HEK293T (cell line): ENCODE measurements around the gene ARHGEF19.
"Not testable (repeated sequence)": the region's sequence is repeated elsewhere in the genome, so short reads cannot be mapped to it uniquely, and the experiment has no call there.

Source experiments
- CTCF ChIA-PET: fragments of 350-600 bp; formaldehyde crosslinking; extraction: SDS; loops from one replicate; lab custom pipeline; 2021; ENCODE audit warnings: antibody characterized with exemption, inconsistent platforms; lab: Yijun Ruan, JAX
- POLR2A ChIA-PET: fragments of 350-600 bp; formaldehyde crosslinking; extraction: SDS; loops from one replicate; lab custom pipeline; 2020; ENCODE audit warnings: antibody characterized with exemption, inconsistent platforms; lab: Yijun Ruan, JAX
- DNase-seq: peaks from one replicate; pipeline ENCODE4 v3.0.0; 2012; ENCODE audit warnings: mixed read lengths; ENCODE audit errors: extremely low spot score
- ARNT ChIP-seq: fragments of 450-650 bp; IDR thresholded peaks from 2 replicates; pipeline ENCODE4 v1.6.1; 2017; ENCODE audit warnings: mild to moderate bottlenecking
- BHLHE40 ChIP-seq: fragments of 450-650 bp; IDR thresholded peaks from 2 replicates; pipeline ENCODE4 v1.6.1; 2016; ENCODE audit warnings: mild to moderate bottlenecking, moderate library complexity, borderline replicate concordance
- CTBP1 ChIP-seq: fragments of 450-650 bp; IDR thresholded peaks from 2 replicates; pipeline ENCODE4 v1.6.1; 2016; ENCODE audit warnings: borderline replicate concordance
- ELF4 ChIP-seq: fragments of 450-650 bp; IDR thresholded peaks from 2 replicates; pipeline ENCODE4 v1.6.1; 2017; ENCODE audit warnings: antibody characterized with exemption
- FOXA1 ChIP-seq: fragments of 450-650 bp; IDR thresholded peaks from 2 replicates; pipeline ENCODE4 v1.6.1; 2016; ENCODE audit warnings: mild to moderate bottlenecking
- FOXK2 ChIP-seq: fragments of 450-650 bp; IDR thresholded peaks from 2 replicates; pipeline ENCODE4 v1.6.1; 2016; ENCODE audit warnings: mild to moderate bottlenecking
- FOXM1 ChIP-seq: fragments of 450-650 bp; IDR thresholded peaks from 2 replicates; pipeline ENCODE4 v1.6.1; 2017; ENCODE audit warnings: mild to moderate bottlenecking, borderline replicate concordance
- HDGF ChIP-seq: fragments of 450-650 bp; IDR thresholded peaks from 2 replicates; pipeline ENCODE4 v1.6.1; 2017; ENCODE audit warnings: antibody characterized with exemption, borderline replicate concordance
- L3MBTL2 ChIP-seq: fragments of 450-650 bp; conservative IDR thresholded peaks from 2 replicates; pipeline ENCODE4 v1.6.1; 2016; ENCODE audit warnings: mild to moderate bottlenecking
- LEF1 ChIP-seq: fragments of 450-650 bp; IDR thresholded peaks from 2 replicates; pipeline ENCODE4 v1.6.1; 2017; ENCODE audit warnings: mild to moderate bottlenecking, borderline replicate concordance
- NFRKB ChIP-seq: fragments of 450-650 bp; IDR thresholded peaks from 2 replicates; pipeline ENCODE4 v1.6.1; 2016; ENCODE audit warnings: mild to moderate bottlenecking, moderate library complexity
- SP1 ChIP-seq: fragments of 450-650 bp; IDR thresholded peaks from 2 replicates; pipeline ENCODE4 v1.6.1; 2017
- SUZ12 ChIP-seq: fragments of 450-650 bp; IDR thresholded peaks from 2 replicates; pipeline ENCODE4 v1.6.1; 2016; ENCODE audit warnings: mild to moderate bottlenecking
- TARDBP ChIP-seq: fragments of 450-650 bp; IDR thresholded peaks from 2 replicates; pipeline ENCODE4 v1.6.1; 2016
- ZNF384 ChIP-seq: fragments of 450-650 bp; IDR thresholded peaks from 2 replicates; pipeline ENCODE4 v1.6.1; 2016
- TF ChIP-seq, protein P1 (sequence below): fragments of 450-650 bp; IDR thresholded peaks from 2 replicates; pipeline ENCODE4 v1.6.1; 2016

The ARHGEF19 gene

DNA sequence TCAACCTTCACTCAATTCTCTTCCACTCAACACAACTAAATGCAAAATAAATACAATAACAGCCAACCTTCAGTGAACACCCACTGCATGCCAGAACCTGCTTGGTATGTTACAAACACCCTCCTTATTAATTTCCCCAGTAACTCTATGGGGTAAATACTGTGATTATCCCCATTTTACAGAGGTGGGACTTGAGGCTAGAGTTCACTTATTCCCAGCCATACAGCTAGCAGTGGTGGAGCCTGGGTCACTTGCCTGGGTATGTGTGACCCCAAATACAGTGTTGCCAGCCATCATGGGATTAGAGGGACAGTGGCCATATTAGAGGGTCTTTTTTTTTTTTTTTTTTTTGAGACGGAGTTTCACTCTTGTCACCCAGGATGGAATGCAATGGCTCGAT, 22.9 kb upstream of the ARHGEF19 start:
- no peak for TF ChIP-seq FOXM1
- TF ChIP-seq BHLHE40: no peak
- TF ChIP-seq NFRKB: no peak
- no peak for TF ChIP-seq ARNT
- POLR2A ChIA-PET: no interaction called here
- no peak for DNase-seq
- CTCF ChIA-PET: no interaction called here

- no peak for TF ChIP-seq FOXM1
- TF ChIP-seq ZNF384: no peak
- no peak for TF ChIP-seq CTBP1
- no peak for TF ChIP-seq ELF4
- POLR2A ChIA-PET: no interaction called here
- CTCF ChIA-PET: no interaction called here
- DNase-seq: no peak
Measured at GRCh38 chr1:16233431-16233830, 21.0 kb upstream of the ARHGEF19 start.

DNA sequence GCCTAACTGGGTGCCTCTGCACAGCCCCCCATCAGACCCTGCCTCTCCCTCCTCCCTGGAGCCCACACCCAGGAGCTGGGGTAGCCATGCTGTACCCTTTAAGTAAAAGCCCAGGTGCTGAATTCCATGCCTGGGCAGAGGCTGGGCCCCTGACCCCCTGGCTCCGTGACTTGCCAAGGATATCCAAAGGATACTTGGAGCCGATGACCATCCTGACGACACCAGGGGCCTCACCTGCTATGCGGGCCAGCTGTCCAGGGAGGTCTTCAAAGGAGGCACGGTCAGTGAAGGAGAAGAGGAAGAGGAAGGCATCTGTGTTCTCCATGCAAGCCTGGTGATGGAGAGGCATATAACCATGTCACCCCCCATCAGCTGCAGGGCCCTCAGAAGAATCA, 19.9 kb upstream of the ARHGEF19 start:
- DNase-seq: no peak
- ChIA-PET POLR2A (no interaction called here), CTCF (no interaction called here)
- TF ChIP-seq FOXA1: no peak

DNA sequence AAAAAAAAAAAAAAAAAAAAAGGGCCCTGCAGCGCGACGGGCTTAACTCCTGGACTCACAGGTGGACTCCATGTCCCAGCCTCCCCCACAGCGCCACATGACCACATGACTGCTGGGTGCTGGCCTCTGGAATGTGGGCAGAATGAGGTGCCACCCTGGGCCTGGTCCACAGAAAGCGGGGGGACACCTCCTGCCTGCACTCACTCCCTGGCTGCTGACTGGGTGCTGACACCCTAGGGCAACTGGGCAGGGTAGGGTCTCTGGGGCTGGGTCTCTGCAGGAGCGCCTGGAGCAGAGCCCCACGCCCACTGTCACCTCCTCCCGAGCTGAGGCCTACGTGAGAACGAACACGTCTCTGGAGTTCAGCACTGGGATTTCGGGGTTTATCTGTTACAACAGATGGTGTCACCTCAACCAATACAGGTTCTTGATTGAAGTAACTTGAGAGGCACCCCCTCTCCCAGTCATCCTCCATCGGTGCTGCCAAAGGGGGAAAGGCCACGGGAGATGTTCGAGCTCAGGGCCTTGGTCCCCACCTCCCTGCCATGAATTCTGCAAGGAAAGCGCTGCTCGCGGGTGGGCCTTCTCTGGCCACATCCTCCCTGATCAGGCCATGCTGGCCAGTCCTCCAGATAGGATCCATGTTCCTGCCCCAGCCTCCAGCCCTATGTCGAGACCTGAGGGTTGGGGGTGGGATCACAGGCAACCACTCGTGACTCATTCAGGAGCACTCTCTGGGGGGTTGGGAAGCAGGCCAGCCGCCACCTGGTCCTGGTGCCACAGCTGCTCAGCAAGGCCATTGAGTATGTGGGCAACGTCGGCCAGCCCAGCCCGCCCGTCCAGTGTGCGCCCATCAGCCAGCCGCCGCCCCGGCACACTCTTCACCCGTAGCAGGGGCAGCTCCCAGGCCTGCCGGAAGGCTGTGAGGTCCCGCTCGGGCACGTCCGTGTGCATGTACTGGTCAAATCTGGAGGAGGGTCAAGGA, 19.2 kb upstream of the ARHGEF19 start:
- TF ChIP-seq FOXK2 (no peak), NFRKB (no peak)
- POLR2A ChIA-PET: no interaction called here
- DNase-seq: no peak
- CTCF ChIA-PET: no interaction called here

GRCh38 chr1:16230744-16231143, 18.3 kb upstream of the ARHGEF19 start:
- ChIA-PET CTCF (no interaction called here), POLR2A (no interaction called here)
- DNase-seq: no peak
- TF ChIP-seq FOXK2: no peak

GRCh38 chr1:16229976-16230740, 17.7 kb upstream of the ARHGEF19 start:
- ChIA-PET CTCF (no interaction called here), POLR2A (no interaction called here)
- TF ChIP-seq SUZ12 (no peak), NFRKB (no peak), SP1 (no peak), TARDBP (no peak), BHLHE40 (no peak), CTBP1 (no peak), FOXA1 (no peak), FOXM1 (no peak), ZNF384 (no peak), ELF4 (no peak), LEF1 (no peak)
- TF ChIP-seq, protein P1, sequence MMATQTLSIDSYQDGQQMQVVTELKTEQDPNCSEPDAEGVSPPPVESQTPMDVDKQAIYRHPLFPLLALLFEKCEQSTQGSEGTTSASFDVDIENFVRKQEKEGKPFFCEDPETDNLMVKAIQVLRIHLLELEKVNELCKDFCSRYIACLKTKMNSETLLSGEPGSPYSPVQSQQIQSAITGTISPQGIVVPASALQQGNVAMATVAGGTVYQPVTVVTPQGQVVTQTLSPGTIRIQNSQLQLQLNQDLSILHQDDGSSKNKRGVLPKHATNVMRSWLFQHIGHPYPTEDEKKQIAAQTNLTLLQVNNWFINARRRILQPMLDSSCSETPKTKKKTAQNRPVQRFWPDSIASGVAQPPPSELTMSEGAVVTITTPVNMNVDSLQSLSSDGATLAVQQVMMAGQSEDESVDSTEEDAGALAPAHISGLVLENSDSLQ: no peak
- no peak for DNase-seq

DNA sequence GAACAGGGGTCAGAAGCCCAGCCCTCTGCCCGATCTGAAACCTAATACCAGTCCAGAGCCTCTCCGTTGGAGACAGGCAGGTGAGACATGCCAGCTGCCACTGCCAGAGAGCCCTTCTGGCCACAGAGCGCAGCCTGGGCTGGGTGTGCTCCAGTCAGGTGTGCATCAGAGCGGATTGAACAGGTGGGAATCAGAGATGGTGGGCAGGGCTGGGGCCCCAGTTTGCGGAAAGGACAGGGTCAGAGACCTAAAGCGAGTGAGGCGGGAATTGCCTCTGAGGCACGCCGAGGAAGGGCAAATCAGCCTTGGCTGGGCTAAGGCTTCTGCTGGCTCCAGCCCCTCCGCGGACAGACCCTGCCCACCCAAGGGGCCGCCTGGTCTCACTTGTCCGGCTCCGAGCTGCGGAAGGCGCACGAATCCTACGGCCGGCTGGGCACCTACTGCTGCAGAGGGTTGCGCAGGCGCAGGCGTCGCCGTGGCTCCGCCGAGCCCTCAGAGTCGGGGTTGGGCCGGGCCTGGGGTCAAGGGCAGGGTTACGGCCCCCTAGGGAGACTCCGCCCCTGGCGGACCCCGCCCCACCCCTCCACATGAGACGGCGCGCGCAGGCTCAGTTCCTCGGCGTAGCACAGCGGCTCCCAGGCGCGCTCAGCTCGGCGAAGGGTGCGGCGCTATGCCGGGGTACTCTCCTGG, 14.2 kb upstream of the ARHGEF19 start:
- no peak for TF ChIP-seq L3MBTL2
- TF ChIP-seq ZNF384: no peak
- no peak for TF ChIP-seq FOXA1
- TF ChIP-seq ELF4: no peak
- no peak for TF ChIP-seq LEF1
- no peak for DNase-seq
- ChIA-PET CTCF (no interaction called here), POLR2A (no interaction called here)

DNA sequence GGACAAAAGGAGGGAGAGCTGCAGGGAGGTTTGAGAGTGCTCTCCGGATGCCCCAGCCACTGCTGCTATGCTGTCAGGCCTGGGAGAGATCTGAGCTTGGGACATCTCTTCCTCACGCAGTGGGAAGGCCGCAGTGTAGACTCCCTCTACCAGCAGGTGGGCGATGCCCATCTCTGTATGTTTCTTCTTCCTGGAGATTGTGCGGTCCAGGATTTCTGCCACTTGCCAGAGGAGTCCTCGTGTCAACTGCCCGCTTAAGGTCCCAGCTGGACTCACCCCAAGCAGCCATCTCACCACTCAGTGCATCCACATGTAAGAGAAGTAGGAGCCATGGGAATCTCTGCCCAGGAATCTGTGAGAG, 13.7 kb upstream of the ARHGEF19 start:
- ChIA-PET POLR2A (no interaction called here), CTCF (no interaction called here)
- DNase-seq: no peak
- TF ChIP-seq NFRKB: no peak
- TF ChIP-seq BHLHE40: no peak
- TF ChIP-seq SUZ12: no peak
- no peak for TF ChIP-seq CTBP1
- TF ChIP-seq ZNF384: no peak

DNA sequence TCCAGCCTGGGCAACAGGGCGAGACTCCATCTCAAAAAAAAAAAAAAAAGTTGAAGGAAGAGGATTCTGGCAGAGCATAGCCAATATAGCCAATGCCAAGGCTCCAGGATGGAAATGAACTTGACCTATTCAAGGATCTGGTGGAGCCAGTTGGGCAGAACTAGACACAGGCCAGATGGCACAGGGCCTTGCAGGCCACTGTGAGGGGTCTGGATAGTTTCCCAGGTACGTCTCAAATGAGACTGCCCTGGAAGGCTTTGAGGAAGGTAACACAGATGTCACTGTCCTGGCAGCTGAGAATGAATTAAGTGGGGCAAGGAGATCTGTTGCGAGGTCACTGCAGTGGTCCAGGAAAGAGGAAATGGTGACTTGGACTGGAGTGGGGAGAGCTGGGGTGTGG, 12.0 kb upstream of the ARHGEF19 start:
- no peak for TF ChIP-seq HDGF
- TF ChIP-seq, protein P1: no peak
- POLR2A ChIA-PET: no interaction called here
- CTCF ChIA-PET: no interaction called here
- DNase-seq: no peak

- POLR2A ChIA-PET, DNase-seq: not testable (repeated sequence)
- CTCF ChIA-PET: interaction anchor here (0.6 kb wide), 1 partner anchor 141 kb away, joined by 3 read pairs; no protein-coding TSS in a partner anchor
Measured at GRCh38 chr1:16222716-16223115, 10.3 kb upstream of the ARHGEF19 start.
